GM12801 (cell line): Measurements from ENCODE around the gene PCMTD2.

Source experiments
- CTCF ChIP-seq: IDR thresholded peaks from one replicate; pipeline ENCODE4 v1.5.1; 2011; ENCODE audit warnings: control low read depth; ENCODE audit not compliant: insufficient read length; ENCODE audit errors: extremely low read depth

PCMTD2 gene

DNA sequence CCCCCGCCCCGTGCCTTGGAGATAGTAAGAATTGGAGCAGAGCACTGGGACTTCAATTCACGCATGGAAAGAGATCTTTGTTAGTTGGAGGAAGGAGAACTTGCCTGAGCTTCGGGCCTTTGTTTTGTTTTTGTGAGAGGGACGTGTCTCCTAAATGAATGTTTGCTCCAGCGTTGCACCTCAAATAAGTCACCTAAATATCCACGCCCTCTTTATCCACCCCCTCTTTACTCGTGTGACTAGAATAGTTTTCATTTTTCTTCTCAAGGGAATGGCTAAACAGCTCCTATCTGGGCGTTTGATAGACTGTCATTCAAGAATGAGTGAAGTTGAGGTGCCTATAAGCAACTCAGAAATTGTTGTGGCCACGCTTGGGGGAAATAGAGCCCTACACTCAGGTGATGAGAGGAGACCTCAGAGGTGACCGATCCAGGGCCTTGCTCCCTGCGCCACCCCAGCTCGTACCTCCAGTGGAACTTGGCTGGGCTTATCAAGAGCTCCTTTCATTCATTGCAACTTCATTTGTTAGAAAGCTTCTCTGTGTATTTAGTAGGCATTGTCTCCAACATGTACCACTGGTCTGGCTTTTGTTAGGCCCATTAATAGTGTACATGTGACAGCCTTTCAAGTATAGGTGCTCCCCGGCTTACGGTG, 861 bp downstream of the PCMTD2 start:
- TF ChIP-seq CTCF: no peak

DNA sequence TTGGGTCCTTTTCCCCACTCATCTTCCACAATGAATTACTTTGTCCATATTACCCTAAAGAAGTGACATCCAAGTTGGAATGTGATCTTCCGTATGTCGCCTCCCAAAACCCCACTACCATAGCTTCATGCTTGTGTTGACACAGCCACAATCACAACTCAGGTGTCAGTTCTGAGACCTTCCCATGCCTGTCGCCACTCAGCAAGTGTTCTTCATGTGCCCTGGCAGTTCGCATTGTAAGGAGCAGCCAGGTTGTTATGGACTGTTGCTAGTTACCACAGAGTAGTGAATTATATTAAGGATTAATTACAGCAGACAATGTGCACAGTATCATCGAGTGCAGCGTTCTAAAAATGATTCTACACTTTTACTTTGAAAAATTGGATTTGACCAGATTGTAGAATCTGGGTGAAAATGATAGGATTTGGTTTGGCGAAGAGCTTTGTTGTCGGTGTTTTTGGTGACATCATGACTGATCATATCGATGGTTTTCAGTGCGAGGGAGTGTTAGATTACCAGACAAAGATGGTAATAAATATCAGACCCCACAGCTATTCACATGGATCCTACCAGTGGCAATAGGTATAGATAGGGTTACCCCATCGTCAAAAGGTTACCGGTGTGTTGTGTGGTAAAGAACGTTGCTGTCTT, 1.7 kb downstream of the PCMTD2 start:
- TF ChIP-seq CTCF: no peak

DNA sequence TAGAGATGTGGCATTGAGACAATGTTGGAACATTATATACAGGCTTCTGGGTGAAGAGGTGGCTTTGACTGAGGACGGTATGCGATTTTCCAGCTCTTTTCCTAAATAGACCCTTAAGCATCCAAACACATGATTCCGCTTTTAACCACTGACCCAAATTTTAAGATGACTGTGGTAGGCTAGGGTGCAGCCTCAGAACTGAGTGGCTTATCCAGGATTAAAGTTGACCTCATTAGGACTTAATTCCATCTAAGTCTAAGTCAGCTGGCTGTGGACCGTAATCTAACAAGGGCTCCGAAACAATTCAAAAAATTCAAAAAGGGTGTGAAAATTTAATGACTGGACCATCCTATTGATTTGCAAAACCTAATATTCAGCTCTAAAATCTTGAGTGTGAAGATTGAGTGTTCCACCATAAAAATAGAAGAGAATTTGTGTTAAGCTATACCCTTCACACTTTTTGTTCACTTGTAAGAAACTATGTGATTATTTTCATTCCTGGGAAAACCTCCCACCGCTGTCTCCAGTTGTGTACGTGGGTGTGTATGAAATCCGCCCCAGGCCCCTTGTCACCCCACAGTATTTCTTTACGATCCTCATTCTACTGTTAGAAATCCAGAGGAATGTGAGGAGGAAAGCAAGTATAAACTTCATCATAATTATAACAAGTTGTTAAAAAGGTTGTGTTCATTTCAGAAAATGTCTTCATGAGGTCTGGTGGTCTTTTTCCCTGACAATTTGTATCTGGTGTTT, 2.7 kb downstream of the PCMTD2 start:
- TF ChIP-seq CTCF: no peak

- no peak for TF ChIP-seq CTCF
Observed at GRCh38 chr20:64260239-64260638, 4.7 kb downstream of the PCMTD2 start.

GRCh38 chr20:64261138-64261537, 5.6 kb downstream of the PCMTD2 start:
- no peak for TF ChIP-seq CTCF

DNA sequence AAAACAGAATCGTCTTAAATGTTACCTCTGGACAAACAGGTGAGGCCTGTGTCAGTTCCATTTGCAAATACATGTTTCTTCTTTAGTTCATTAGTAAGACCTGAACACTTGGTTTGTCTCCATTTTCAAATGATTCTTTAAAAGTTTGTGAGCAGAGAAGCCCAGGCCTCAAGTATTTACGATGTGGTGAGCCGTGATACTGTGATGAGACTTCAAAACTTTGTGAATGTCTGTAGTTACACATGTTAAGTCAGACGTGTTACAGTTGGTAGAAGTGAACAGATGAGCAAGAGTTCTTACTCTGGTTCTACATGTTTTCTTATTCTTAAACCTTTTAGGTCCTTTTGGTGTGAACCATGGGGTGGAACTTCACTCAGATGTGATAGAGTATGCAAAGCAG, 8.5 kb downstream of the PCMTD2 start:
- no peak for TF ChIP-seq CTCF

DNA sequence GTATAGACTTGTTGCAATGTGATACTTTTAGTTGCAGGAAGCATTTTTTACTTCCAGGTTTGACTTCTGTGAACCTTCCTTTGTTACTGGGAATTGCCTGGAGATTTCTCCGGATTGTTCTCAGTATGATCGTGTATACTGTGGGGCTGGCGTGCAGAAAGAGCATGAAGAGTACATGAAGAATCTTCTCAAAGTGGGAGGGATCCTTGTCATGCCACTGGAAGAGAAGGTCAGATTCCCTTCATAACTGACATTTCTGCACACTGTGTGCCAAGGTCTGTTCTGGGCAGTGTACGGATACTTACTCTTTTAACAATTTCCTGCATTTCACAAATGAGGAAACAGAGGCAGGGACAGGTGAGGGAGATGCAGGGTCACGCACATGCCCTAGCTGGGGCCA, 9.7 kb downstream of the PCMTD2 start:
- no peak for TF ChIP-seq CTCF
